Esophagus (tissue), 2 donors: ENCODE data around the gene TMTC2. TPM values are rescaled to one million over a fixed set of nuclear protein-coding genes. Genes with fewer than 3 reads are reported as not detected.

ENCODE experiments used
- H3K27ac ChIP-seq, 2 donors: one replicate each; pipeline ENCODE4 v1.5.1; 2013; ENCODE audit warnings: low read depth in 2 of 2, mild to moderate bottlenecking in 2 of 2, inconsistent platforms in 1 of 2, low read length in 1 of 2, moderate library complexity in 1 of 2
- H3K27me3 ChIP-seq, 2 donors: one replicate each; pipeline ENCODE4 v1.6.1; 2013; ENCODE audit warnings: low read length in 2 of 2, control low read depth in 1 of 2, mild to moderate bottlenecking in 1 of 2; ENCODE audit not compliant: insufficient read depth in 2 of 2, control insufficient read depth in 1 of 2
- H3K36me3 ChIP-seq, 2 donors: one replicate each; pipeline ENCODE4 v1.6.1; 2013; ENCODE audit warnings: low read length in 1 of 2; ENCODE audit not compliant: control insufficient read depth in 2 of 2, insufficient read depth in 2 of 2
- H3K4me1 ChIP-seq, 2 donors: one replicate each; pipeline ENCODE4 v1.6.1; 2013; ENCODE audit warnings: low read length in 1 of 2; ENCODE audit not compliant: control insufficient read depth in 2 of 2, insufficient read depth in 2 of 2
- H3K4me3 ChIP-seq, 2 donors: one replicate each; pipeline ENCODE4 v1.5.1; 2013; ENCODE audit warnings: low read length in 2 of 2, mild to moderate bottlenecking in 2 of 2, low read depth in 1 of 2, moderate library complexity in 1 of 2
- H3K9me3 ChIP-seq, 2 donors: one replicate each; pipeline ENCODE4 v1.6.1; 2013; ENCODE audit warnings: mild to moderate bottlenecking in 2 of 2, low read depth in 1 of 2, low read length in 1 of 2, moderate library complexity in 1 of 2; ENCODE audit not compliant: control insufficient read depth in 2 of 2, insufficient read depth in 1 of 2
- WGBS, 2 donors: extraction: QIAGEN DNeasy Blood & Tissue Kit; methylation state at CpG; one replicate each; pipeline ENCODE4 v1.1.7; 2013; 5-methylcytosine and 5-hydroxymethylcytosine counted together
- polyA plus RNA-seq, 2 donors: library from polyadenylated mRNA; stranded (reverse); fragments of 200-250 nt; gene quantifications; one replicate each; pipeline ENCODE4 v1.2.3, GENCODE V29; 2013
- donor health status: healthy with polysubstance abuse.
- donor health status: Bipolar disorder and iron deficiency.

The TMTC2 gene
- polyA plus RNA-seq, 2 donors, result 7.4 to 10.5 TPM

- H3K27me3 ChIP-seq, result no peaks in the 10 kb centered on the region
- H3K4me1 ChIP-seq, result no peaks in the 10 kb centered on the region
- H3K4me3 ChIP-seq, result no peak overlapping the region
- no peaks in the 10 kb centered on the region for H3K9me3 ChIP-seq
- no peak overlapping the region for H3K27ac ChIP-seq
- no peaks in the 10 kb centered on the region for H3K36me3 ChIP-seq
- 77 to 85% methylated on average over 6 of the region's 6 CpGs for WGBS, 2 donors
Observed at GRCh38 chr12:82862876-82863649, 176.4 kb downstream of the TMTC2 start.

GRCh38 chr12:82866227-82866775 is 179.6 kb downstream of the TMTC2 start:
- Histone ChIP-seq H3K27ac (no peak overlapping the region), H3K4me3 (no peak overlapping the region), H3K36me3 (no peaks in the 10 kb centered on the region), H3K9me3 (no peaks in the 10 kb centered on the region), H3K4me1 (no peaks in the 10 kb centered on the region), H3K27me3 (no peaks in the 10 kb centered on the region)
- 93% methylated on average over 4 of the region's 4 CpGs for WGBS, 2 donors

GRCh38 chr12:82866946-82867345 is 180.2 kb downstream of the TMTC2 start:
- Histone ChIP-seq H3K4me3 (no peak overlapping the region), H3K36me3 (no peaks in the 10 kb centered on the region), H3K27me3 (no peaks in the 10 kb centered on the region), H3K9me3 (no peaks in the 10 kb centered on the region), H3K27ac (no peak overlapping the region), H3K4me1 (no peaks in the 10 kb centered on the region)
- whole genome bisulfite sequencing, 2 donors, result 84% methylated on average over 3 of the region's 3 CpGs

GRCh38 chr12:82867762-82868500 is 181.2 kb downstream of the TMTC2 start:
- no peak overlapping the region for H3K4me3 ChIP-seq
- H3K27ac ChIP-seq, result no peak overlapping the region
- no peaks in the 10 kb centered on the region for H3K4me1 ChIP-seq
- WGBS, 2 donors, result 70 to 75% methylated on average over 6 of the region's 6 CpGs
- H3K9me3 ChIP-seq, result no peaks in the 10 kb centered on the region
- H3K36me3 ChIP-seq, result no peaks in the 10 kb centered on the region
- no peaks in the 10 kb centered on the region for H3K27me3 ChIP-seq

- no peaks in the 10 kb centered on the region for H3K4me1 ChIP-seq
- H3K4me3 ChIP-seq, result no peak overlapping the region
- H3K36me3 ChIP-seq, result no peaks in the 10 kb centered on the region
- H3K27me3 ChIP-seq, result no peaks in the 10 kb centered on the region
- no peaks in the 10 kb centered on the region for H3K9me3 ChIP-seq
- no peak overlapping the region for H3K27ac ChIP-seq
Observed at GRCh38 chr12:82870771-82871377, 184.2 kb downstream of the TMTC2 start.

- no peak overlapping the region for H3K4me3 ChIP-seq
- H3K9me3 ChIP-seq, result no peaks in the 10 kb centered on the region
- no peak overlapping the region for H3K27ac ChIP-seq
- no peaks in the 10 kb centered on the region for H3K4me1 ChIP-seq
- WGBS, 2 donors, result 91 to 92% methylated on average over 2 of the region's 2 CpGs
- H3K36me3 ChIP-seq, result no peaks in the 10 kb centered on the region
- no peaks in the 10 kb centered on the region for H3K27me3 ChIP-seq
Observed at GRCh38 chr12:82872088-82872487, 185.4 kb downstream of the TMTC2 start.

GRCh38 chr12:82873309-82873708 is 186.6 kb downstream of the TMTC2 start:
- no peaks in the 10 kb centered on the region for H3K9me3 ChIP-seq
- no peak overlapping the region for H3K4me3 ChIP-seq
- no peaks in the 10 kb centered on the region for H3K36me3 ChIP-seq
- no peaks in the 10 kb centered on the region for H3K4me1 ChIP-seq
- H3K27ac ChIP-seq, result no peak overlapping the region
- H3K27me3 ChIP-seq, result no peaks in the 10 kb centered on the region

GRCh38 chr12:82873951-82874350 is 187.2 kb downstream of the TMTC2 start:
- WGBS, 2 donors, result 89 to 95% methylated on average over 3 of the region's 3 CpGs
- Histone ChIP-seq H3K4me3 (no peak overlapping the region), H3K9me3 (no peaks in the 10 kb centered on the region), H3K36me3 (no peaks in the 10 kb centered on the region), H3K27me3 (no peaks in the 10 kb centered on the region), H3K4me1 (no peaks in the 10 kb centered on the region), H3K27ac (no peak overlapping the region)

- Histone ChIP-seq H3K4me3 (no peak overlapping the region), H3K27me3 (no peaks in the 10 kb centered on the region), H3K27ac (no peak overlapping the region), H3K4me1 (no peaks in the 10 kb centered on the region), H3K36me3 (no peaks in the 10 kb centered on the region), H3K9me3 (no peaks in the 10 kb centered on the region)
- WGBS, 2 donors, result 84 to 92% methylated on average over 1 of the region's 1 CpG
Observed at GRCh38 chr12:82874945-82875344, 188.2 kb downstream of the TMTC2 start.
